Neural cell (in vitro differentiated cells): Measurements from ENCODE around the gene ERCC5. TPM values are rescaled to one million over a fixed set of nuclear protein-coding genes. Genes with fewer than 3 reads are reported as not detected.

Source experiments
- H2AFZ ChIP-seq: fragments of 200-600, 300-800 bp; sonication (generic), shearing (Covaris generic); 2 replicates; pipeline ENCODE4 v1.6.0; 2014; ENCODE audit warnings: low read depth, mild to moderate bottlenecking, antibody characterized with exemption, low read length, moderate library complexity
- H3F3A ChIP-seq: fragments of 200-600 bp; shearing (Covaris generic); 2 replicates; pipeline ENCODE4 v1.6.1; 2016; ENCODE audit warnings: mild to moderate bottlenecking, moderate library complexity, mixed read lengths, antibody characterized with exemption, low read length; ENCODE audit not compliant: insufficient read depth, poor library complexity, severe bottlenecking
- H3K27ac ChIP-seq: fragments of 200-600, 300-800 bp; sonication (generic), shearing (Covaris generic); 2 replicates; pipeline ENCODE4 v1.5.1; 2014; ENCODE audit warnings: mild to moderate bottlenecking, low read length, moderate library complexity
- H3K27me3 ChIP-seq: fragments of 300-800, 200-600 bp; sonication (generic), shearing (Covaris generic); 2 replicates; pipeline ENCODE4 v1.6.0; 2014; ENCODE audit warnings: mild to moderate bottlenecking, low read depth, low read length, moderate library complexity; ENCODE audit not compliant: insufficient read depth
- H3K36me3 ChIP-seq: fragments of 300-800, 200-600 bp; sonication (generic), shearing (Covaris generic); 2 replicates; pipeline ENCODE4 v1.5.1; 2014; ENCODE audit warnings: mild to moderate bottlenecking, antibody characterized with exemption, low read length, moderate library complexity; ENCODE audit not compliant: insufficient read depth
- H3K4me2 ChIP-seq: fragments of 300-800, 200-600 bp; sonication (generic), shearing (Covaris generic); 2 replicates; pipeline ENCODE4 v1.6.0; 2014; ENCODE audit warnings: mild to moderate bottlenecking, low read length
- H3K4me3 ChIP-seq: fragments of 300-800, 200-600 bp; sonication (generic), shearing (Covaris generic); 2 replicates; pipeline ENCODE4 v1.5.1; 2014; ENCODE audit warnings: mild to moderate bottlenecking, low read length, moderate library complexity
- H3K79me2 ChIP-seq: fragments of 200-600 bp; shearing (Covaris generic); replicated peaks from 2 replicates; pipeline ENCODE4 v1.6.0; 2014; ENCODE audit warnings: mild to moderate bottlenecking, low read length, moderate library complexity; ENCODE audit not compliant: insufficient read depth
- H3K9ac ChIP-seq: fragments of 300-800, 200-600 bp; sonication (generic), shearing (Covaris generic); 2 replicates; pipeline ENCODE4 v1.6.1; 2016; ENCODE audit warnings: mild to moderate bottlenecking, low read length, mixed read lengths
- H3K9me2 ChIP-seq: fragments of 200-600 bp; shearing (Covaris generic); 2 replicates; pipeline ENCODE4 v1.6.1; 2016; ENCODE audit warnings: mild to moderate bottlenecking, low read length, mixed read lengths; ENCODE audit not compliant: insufficient read depth
- H3K9me3 ChIP-seq: fragments of 200-600, 300-800 bp; sonication (generic), shearing (Covaris generic); 2 replicates; pipeline ENCODE4 v1.6.1; 2016; ENCODE audit warnings: mild to moderate bottlenecking, mixed run types, low read length, moderate library complexity, mixed read lengths
- H4K20me1 ChIP-seq: fragments of 200-600 bp; shearing (Covaris generic); 2 replicates; pipeline ENCODE4 v1.6.1; 2016; ENCODE audit warnings: mild to moderate bottlenecking, mixed run types; ENCODE audit not compliant: insufficient read depth
- EP300 ChIP-seq: fragments of 450-650 bp; conservative IDR thresholded peaks from 2 replicates; pipeline ENCODE4 v1.6.1; 2014; ENCODE audit warnings: antibody characterized with exemption, mild to moderate bottlenecking, moderate library complexity; ENCODE audit not compliant: poor library complexity, severe bottlenecking
- EZH2 ChIP-seq: fragments of 200-600, 300-800 bp; shearing (Covaris generic), sonication (generic); IDR thresholded peaks from 2 replicates; pipeline ENCODE4 v1.6.1; 2014; ENCODE audit warnings: antibody characterized with exemption, low read length, borderline replicate concordance, mild to moderate bottlenecking; ENCODE audit not compliant: insufficient read depth, poor library complexity, severe bottlenecking
- MXI1 ChIP-seq: fragments of 450-650 bp; conservative IDR thresholded peaks from 2 replicates; pipeline ENCODE4 v1.6.1; 2014; ENCODE audit warnings: antibody characterized with exemption, mild to moderate bottlenecking; ENCODE audit not compliant: poor library complexity, severe bottlenecking
- POLR2AphosphoS5 ChIP-seq: IDR thresholded peaks from 2 replicates; pipeline ENCODE4 v1.6.1; 2012
- RAD21 ChIP-seq: fragments of 450-650 bp; conservative IDR thresholded peaks from 2 replicates; pipeline ENCODE4 v1.6.1; 2014; ENCODE audit warnings: antibody characterized with exemption, mild to moderate bottlenecking, moderate library complexity
- SMC3 ChIP-seq: fragments of 450-650 bp; conservative IDR thresholded peaks from 2 replicates; pipeline ENCODE4 v1.6.1; 2014; ENCODE audit warnings: antibody characterized with exemption, mild to moderate bottlenecking, moderate library complexity; ENCODE audit not compliant: poor library complexity
- TAF1 ChIP-seq: IDR thresholded peaks from 2 replicates; pipeline ENCODE4 v1.6.1; 2012; ENCODE audit warnings: low read depth
- polyA plus RNA-seq: library from polyadenylated mRNA; depleted of rRNA; stranded (reverse); fragments of >200 nt; gene quantifications from 2 replicates; pipeline ENCODE4 v1.2.3, GENCODE V29; 2014
- TF ChIP-seq, protein P1 (sequence below): IDR thresholded peaks from 2 replicates; pipeline ENCODE4 v1.6.1; 2012; ENCODE audit warnings: borderline replicate concordance
- TF ChIP-seq, protein P2 (sequence below): fragments of 450-650 bp; IDR thresholded peaks from 2 replicates; pipeline ENCODE4 v1.5.1; 2014; ENCODE audit warnings: antibody characterized with exemption, mild to moderate bottlenecking, moderate library complexity; ENCODE audit not compliant: poor library complexity, severe bottlenecking

Gene ERCC5
- polyA plus RNA-seq, 1 donor from 2014 or later = 67.5 TPM

DNA sequence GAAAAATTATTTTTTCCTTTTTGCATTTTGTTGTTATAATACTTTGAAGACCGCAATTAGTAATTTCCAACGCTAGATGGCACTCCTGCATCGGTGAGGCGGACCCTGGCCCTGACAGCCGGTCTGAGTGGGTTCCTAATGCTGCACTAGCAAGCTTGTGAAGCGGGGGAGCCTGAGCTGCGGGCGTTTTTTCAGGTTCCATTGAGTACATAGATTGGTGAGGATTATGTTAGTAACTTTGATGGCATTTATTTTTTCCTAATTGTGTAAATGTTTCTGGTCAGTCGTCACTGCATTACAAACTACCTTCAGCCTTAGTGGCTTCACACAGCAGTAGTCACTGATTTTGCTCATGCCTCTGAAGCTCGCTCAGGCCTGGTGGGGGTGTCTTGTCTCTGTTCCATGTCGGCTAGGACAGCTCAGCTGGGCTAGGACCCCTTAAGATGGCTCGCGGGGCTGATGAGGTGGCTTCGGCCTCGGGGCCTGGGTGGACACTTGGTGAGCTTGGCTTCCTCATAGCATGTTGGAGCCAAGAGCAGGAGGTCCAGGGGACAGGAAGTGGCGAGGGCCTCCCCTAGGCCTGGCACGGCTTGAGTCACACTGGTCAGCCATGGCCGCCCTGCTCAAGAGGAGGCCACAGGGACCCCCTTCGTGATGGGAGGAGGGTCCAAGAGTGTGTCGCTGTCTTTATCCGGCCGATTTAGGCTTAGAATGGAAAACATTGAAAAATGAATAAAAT is 25.0 kb downstream of the ERCC5 start:
- Histone ChIP-seq H2AFZ (no peak overlapping the region), H4K20me1 (no peaks in the 10 kb centered on the region), H3F3A (no peaks in the 10 kb centered on the region), H3K4me3 (no peak overlapping the region), H3K9me2 (no peaks in the 10 kb centered on the region), H3K9ac (no peak overlapping the region), H3K27ac (no peak overlapping the region), H3K27me3 (no peaks in the 10 kb centered on the region), H3K36me3 (peaks cover 16% of the 10 kb centered on the region), H3K4me2 (no peak overlapping the region), H3K9me3 (no peaks in the 10 kb centered on the region), H3K79me2 (no peaks in the 10 kb centered on the region)
- TF ChIP-seq RAD21 (peak; percentile 94), SMC3 (peak; percentile 89)
- TF ChIP-seq, protein P1, sequence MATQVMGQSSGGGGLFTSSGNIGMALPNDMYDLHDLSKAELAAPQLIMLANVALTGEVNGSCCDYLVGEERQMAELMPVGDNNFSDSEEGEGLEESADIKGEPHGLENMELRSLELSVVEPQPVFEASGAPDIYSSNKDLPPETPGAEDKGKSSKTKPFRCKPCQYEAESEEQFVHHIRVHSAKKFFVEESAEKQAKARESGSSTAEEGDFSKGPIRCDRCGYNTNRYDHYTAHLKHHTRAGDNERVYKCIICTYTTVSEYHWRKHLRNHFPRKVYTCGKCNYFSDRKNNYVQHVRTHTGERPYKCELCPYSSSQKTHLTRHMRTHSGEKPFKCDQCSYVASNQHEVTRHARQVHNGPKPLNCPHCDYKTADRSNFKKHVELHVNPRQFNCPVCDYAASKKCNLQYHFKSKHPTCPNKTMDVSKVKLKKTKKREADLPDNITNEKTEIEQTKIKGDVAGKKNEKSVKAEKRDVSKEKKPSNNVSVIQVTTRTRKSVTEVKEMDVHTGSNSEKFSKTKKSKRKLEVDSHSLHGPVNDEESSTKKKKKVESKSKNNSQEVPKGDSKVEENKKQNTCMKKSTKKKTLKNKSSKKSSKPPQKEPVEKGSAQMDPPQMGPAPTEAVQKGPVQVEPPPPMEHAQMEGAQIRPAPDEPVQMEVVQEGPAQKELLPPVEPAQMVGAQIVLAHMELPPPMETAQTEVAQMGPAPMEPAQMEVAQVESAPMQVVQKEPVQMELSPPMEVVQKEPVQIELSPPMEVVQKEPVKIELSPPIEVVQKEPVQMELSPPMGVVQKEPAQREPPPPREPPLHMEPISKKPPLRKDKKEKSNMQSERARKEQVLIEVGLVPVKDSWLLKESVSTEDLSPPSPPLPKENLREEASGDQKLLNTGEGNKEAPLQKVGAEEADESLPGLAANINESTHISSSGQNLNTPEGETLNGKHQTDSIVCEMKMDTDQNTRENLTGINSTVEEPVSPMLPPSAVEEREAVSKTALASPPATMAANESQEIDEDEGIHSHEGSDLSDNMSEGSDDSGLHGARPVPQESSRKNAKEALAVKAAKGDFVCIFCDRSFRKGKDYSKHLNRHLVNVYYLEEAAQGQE = no peak
- TF ChIP-seq, protein P2, sequence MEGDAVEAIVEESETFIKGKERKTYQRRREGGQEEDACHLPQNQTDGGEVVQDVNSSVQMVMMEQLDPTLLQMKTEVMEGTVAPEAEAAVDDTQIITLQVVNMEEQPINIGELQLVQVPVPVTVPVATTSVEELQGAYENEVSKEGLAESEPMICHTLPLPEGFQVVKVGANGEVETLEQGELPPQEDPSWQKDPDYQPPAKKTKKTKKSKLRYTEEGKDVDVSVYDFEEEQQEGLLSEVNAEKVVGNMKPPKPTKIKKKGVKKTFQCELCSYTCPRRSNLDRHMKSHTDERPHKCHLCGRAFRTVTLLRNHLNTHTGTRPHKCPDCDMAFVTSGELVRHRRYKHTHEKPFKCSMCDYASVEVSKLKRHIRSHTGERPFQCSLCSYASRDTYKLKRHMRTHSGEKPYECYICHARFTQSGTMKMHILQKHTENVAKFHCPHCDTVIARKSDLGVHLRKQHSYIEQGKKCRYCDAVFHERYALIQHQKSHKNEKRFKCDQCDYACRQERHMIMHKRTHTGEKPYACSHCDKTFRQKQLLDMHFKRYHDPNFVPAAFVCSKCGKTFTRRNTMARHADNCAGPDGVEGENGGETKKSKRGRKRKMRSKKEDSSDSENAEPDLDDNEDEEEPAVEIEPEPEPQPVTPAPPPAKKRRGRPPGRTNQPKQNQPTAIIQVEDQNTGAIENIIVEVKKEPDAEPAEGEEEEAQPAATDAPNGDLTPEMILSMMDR = peak; percentile 92

DNA sequence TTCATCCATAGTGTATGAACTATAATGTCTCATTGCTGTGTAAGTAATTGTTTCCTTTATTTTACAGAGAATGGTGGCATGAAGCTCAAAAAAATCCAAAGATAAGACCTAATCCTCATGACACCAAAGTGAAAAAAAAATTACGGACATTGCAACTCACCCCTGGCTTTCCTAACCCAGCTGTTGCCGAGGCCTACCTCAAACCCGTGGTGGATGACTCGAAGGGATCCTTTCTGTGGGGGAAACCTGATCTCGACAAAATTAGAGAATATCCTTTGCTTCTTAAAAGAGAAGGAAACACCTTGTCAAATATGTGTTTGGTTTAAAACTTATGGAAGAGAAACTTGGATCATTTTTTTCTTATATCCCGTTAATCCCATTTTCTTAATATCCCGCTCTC is 26.3 kb downstream of the ERCC5 start:
- Histone ChIP-seq H4K20me1 (no peaks in the 10 kb centered on the region), H3K9me3 (no peaks in the 10 kb centered on the region), H3K9me2 (no peaks in the 10 kb centered on the region), H3K27ac (no peak overlapping the region), H3K79me2 (no peaks in the 10 kb centered on the region), H2AFZ (no peak overlapping the region), H3K4me3 (no peak overlapping the region), H3F3A (no peaks in the 10 kb centered on the region), H3K4me2 (no peak overlapping the region), H3K9ac (no peak overlapping the region), H3K27me3 (no peaks in the 10 kb centered on the region), H3K36me3 (peaks cover 7% of the 10 kb centered on the region)
- TF ChIP-seq POLR2AphosphoS5 (no peak), TAF1 (no peak), EZH2 (no peak), RAD21 (no peak), SMC3 (no peak), EP300 (no peak), MXI1 (no peak)
- TF ChIP-seq, protein P2 = no peak
- TF ChIP-seq, protein P1 = no peak
